Adrenal gland (tissue), 12 donors: Measurements from ENCODE around the gene FBXO8. TPM values are rescaled to one million over a fixed set of nuclear protein-coding genes. Genes with fewer than 3 reads are reported as not detected.
A peak's percentile ranks its signal among the peaks of the same experiment; 100 is the strongest.

Experiments used
- DNase-seq, 7 donors: peaks; one replicate each; pipeline ENCODE4 v3.0.0-alpha.2; 2019 to 2020
- H3K27ac ChIP-seq, 5 donors: fragments of 200-600 bp; sonication (generic) in 4 of 5; 1 replicate in 3 of 5; 2 replicates in 2 of 5; pipeline versions ENCODE4 v1.5.1 to v1.8.0; 2016 to 2020; ENCODE audit warnings: mild to moderate bottlenecking in 1 of 5
- H3K27me3 ChIP-seq: fragments of 200-600 bp; 2 replicates; pipeline ENCODE4 v1.8.0; 2021
- H3K36me3 ChIP-seq, 2 donors: fragments of 200-600 bp; replicated peaks in 1 of 2; 1 replicate in 1 of 2; 2 replicates in 1 of 2; pipeline versions ENCODE4 v1.5.1 to v1.8.0; 2018 to 2022
- H3K4me1 ChIP-seq, 2 donors: fragments of 200-600 bp; replicated peaks in 1 of 2; 1 replicate in 1 of 2; 2 replicates in 1 of 2; pipeline versions ENCODE4 v1.5.1 to v1.8.0; 2018 to 2021
- H3K4me3 ChIP-seq, 4 donors: fragments of 200-600 bp; sonication (generic) in 3 of 4; one replicate each; pipeline ENCODE4 v1.5.1; 2016 to 2018
- H3K9me3 ChIP-seq, 3 donors: fragments of 200-600 bp; sonication (generic) in 1 of 3; replicated peaks in 1 of 3; 1 replicate in 2 of 3; 2 replicates in 1 of 3; pipeline versions ENCODE4 v1.5.1 to v1.8.0; 2016 to 2021
- POLR2A ChIP-seq, 2 donors: fragments of 450-650 bp; IDR thresholded peaks; one replicate each; pipeline ENCODE4 v1.6.1; 2017; ENCODE audit warnings: antibody characterized with exemption in 2 of 2, mild to moderate bottlenecking in 2 of 2, moderate library complexity in 1 of 2
- WGBS, 4 donors: extraction: QIAGEN DNeasy Blood & Tissue Kit in 2 of 4; methylation state at CpG; one replicate each; pipeline versions ENCODE4 v1.1.5 to v1.1.7; 2013 to 2017; 5-methylcytosine and 5-hydroxymethylcytosine counted together
- intact Hi-C, 2 donors: fragments of 100-400 bp; cut with DNase I; formaldehyde crosslinking; loops; one replicate each; pipeline versions ENCODE4 v1.14.1 to v1.15.0; 2022 to 2023
- polyA plus RNA-seq, 3 donors: library from polyadenylated mRNA; stranded (reverse); fragments of 200-250 nt in 2 of 3; fragments of 350-450 nt in 1 of 3; fragmentation: Illumina TruSeq in 1 of 3; extraction: RNeasy Lipid Tissue Mini Kit (QIAGEN cat#74804) in 1 of 3; gene quantifications; one replicate each; pipeline ENCODE4 v1.2.3, GENCODE V29; 2013 to 2014
- total RNA-seq, 9 donors: library from RNA; depleted of rRNA in 4 of 9; stranded (reverse); fragments of >200 nt in 4 of 9; fragments of 120-200 nt in 1 of 9; fragmentation: NEBNext Ultra II Directional in 1 of 9; extraction: Animal tissue kit (Norgen Biotek cat#: 25700) in 1 of 9; gene quantifications; one replicate each; pipeline versions ENCODE4 v1.1.0 to v1.2.4, GENCODE V29; 2013 to 2023
- TF ChIP-seq, protein P1 (sequence below), 6 experiments: fragments of 450-650 bp in 4 of 6; fragments of 200-600 bp in 2 of 6; sonication (generic) in 1 of 6; IDR thresholded peaks; 1 replicate in 5 of 6; 2 replicates in 1 of 6; pipeline versions ENCODE4 v1.5.1 to v1.8.0; 2016 to 2021; ENCODE audit warnings: antibody characterized with exemption in 6 of 6, mild to moderate bottlenecking in 2 of 6, moderate library complexity in 1 of 6
- donor health status: healthy with polysubstance abuse.
- donor health status: Bipolar disorder and iron deficiency.
- donor health status: DM: yes; HTN: yes; CAD: no.
- donor health status: DM: no; HTN: no; CAD: no.
- donor health status: DM: no; HTN: no; CAD: no.
- donor health status: DM: yes; HTN: yes; CAD: no.

The FBXO8 gene
- total and polyA plus RNA-seq, 12 donors = 17.9 to 60.9 (median 37.5) TPM

GRCh38 chr4:174317531-174317930 lies 34.1 kb upstream of the FBXO8 start:
- H3K4me1 ChIP-seq = no peaks in the 10 kb centered on the region
- H3K27me3 ChIP-seq = no peaks in the 10 kb centered on the region
- intact Hi-C loops = no loop called here
- H3K27ac ChIP-seq = no peak overlapping the region
- no peak overlapping the region for H3K4me3 ChIP-seq
- peaks cover 0 to 7% (median 0%) of the 10 kb centered on the region in 3 donors for H3K9me3 ChIP-seq
- no peak for DNase-seq
- no peak for TF ChIP-seq POLR2A (IDR thresholded peaks at IDR 0.05)
- TF ChIP-seq, protein P1, sequence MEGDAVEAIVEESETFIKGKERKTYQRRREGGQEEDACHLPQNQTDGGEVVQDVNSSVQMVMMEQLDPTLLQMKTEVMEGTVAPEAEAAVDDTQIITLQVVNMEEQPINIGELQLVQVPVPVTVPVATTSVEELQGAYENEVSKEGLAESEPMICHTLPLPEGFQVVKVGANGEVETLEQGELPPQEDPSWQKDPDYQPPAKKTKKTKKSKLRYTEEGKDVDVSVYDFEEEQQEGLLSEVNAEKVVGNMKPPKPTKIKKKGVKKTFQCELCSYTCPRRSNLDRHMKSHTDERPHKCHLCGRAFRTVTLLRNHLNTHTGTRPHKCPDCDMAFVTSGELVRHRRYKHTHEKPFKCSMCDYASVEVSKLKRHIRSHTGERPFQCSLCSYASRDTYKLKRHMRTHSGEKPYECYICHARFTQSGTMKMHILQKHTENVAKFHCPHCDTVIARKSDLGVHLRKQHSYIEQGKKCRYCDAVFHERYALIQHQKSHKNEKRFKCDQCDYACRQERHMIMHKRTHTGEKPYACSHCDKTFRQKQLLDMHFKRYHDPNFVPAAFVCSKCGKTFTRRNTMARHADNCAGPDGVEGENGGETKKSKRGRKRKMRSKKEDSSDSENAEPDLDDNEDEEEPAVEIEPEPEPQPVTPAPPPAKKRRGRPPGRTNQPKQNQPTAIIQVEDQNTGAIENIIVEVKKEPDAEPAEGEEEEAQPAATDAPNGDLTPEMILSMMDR (IDR thresholded peaks at IDR 0.05) = no peak
- no peaks in the 10 kb centered on the region for H3K36me3 ChIP-seq

GRCh38 chr4:174316954-174317353 lies 33.5 kb upstream of the FBXO8 start:
- Histone ChIP-seq H3K9me3 (peaks cover 0 to 4% (median 0%) of the 10 kb centered on the region in 3 donors), H3K27me3 (no peaks in the 10 kb centered on the region), H3K4me3 (no peak overlapping the region), H3K27ac (no peak overlapping the region), H3K4me1 (no peaks in the 10 kb centered on the region), H3K36me3 (peaks cover 0 to 2% of the 10 kb centered on the region in 2 donors)
- intact Hi-C loops = no loop called here
- 48 to 96% (median 75%) methylated on average over 2 of the region's 2 CpGs for WGBS, 4 donors
- no peak for TF ChIP-seq POLR2A (IDR thresholded peaks at IDR 0.05)
- TF ChIP-seq, protein P1 (IDR thresholded peaks at IDR 0.05) = no peak
- no peak for DNase-seq

DNA sequence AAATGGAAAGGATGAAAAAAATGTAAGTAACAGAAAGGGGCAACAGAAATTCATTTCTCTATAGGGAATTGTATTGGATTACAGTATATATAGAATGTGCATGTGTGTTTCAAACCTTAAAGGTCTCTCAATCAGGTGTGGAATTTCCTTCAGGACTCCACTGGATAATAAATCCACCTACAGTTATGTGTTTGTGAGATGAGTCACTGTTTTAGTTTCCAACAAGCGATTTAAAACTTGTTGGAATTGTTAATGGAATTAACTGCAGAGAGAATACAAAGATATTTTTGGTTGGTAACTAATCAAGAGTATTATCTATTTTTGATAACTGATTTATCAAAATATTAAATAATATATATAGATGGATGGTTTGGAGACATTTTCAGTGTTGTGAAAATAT lies 33.1 kb upstream of the FBXO8 start:
- Histone ChIP-seq H3K4me1 (no peaks in the 10 kb centered on the region), H3K36me3 (peaks cover 0 to 3% of the 10 kb centered on the region in 2 donors), H3K27me3 (no peaks in the 10 kb centered on the region), H3K9me3 (no peaks in the 10 kb centered on the region), H3K4me3 (no peak overlapping the region), H3K27ac (no peak overlapping the region)
- no peak for TF ChIP-seq POLR2A (IDR thresholded peaks at IDR 0.05)
- TF ChIP-seq, protein P1 (IDR thresholded peaks at IDR 0.05) = no peak
- DNase-seq = no peak
- intact Hi-C loops = no loop called here
- 75 to 96% (median 80%) methylated on average over 1 of the region's 1 CpG for WGBS, 4 donors

DNA sequence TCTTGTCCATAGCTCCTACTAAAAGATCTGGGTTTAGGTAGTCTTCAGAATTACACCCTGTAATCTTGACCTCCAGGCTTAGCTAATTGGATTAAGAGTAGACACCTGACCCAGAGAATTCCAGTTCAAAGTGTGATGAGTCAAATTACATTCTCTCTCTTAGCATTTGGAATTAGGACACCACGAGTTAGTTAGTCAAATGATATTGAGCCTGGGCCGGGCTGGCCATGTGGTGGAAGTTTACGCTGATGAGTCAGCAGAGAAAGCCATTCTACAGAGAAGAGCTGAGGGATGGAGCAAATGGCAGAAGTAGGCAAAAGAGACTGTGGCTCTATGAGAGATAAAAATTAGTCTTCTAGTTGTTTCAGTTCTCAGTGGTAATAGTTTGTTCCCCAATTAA lies 31.3 kb upstream of the FBXO8 start:
- Histone ChIP-seq H3K4me1 (no peaks in the 10 kb centered on the region), H3K27me3 (no peaks in the 10 kb centered on the region), H3K27ac (no peak overlapping the region), H3K36me3 (peaks cover 0 to 3% of the 10 kb centered on the region in 2 donors), H3K4me3 (no peak overlapping the region), H3K9me3 (no peaks in the 10 kb centered on the region)
- 66 to 84% (median 75%) methylated on average over 3 of the region's 3 CpGs for WGBS, 4 donors
- intact Hi-C loops = loop anchor here in 1 of 2 donors (5.0 kb wide), 1 partner anchor 97 kb away; no protein-coding TSS in a partner anchor
- no peak for TF ChIP-seq POLR2A (IDR thresholded peaks at IDR 0.05)
- TF ChIP-seq, protein P1 (IDR thresholded peaks at IDR 0.05) = no peak
- peak in 2 of 7 donors; percentile 9 to 15 for DNase-seq
